Lung (tissue), 12 donors: ENCODE measurements around the gene COBL. TPM values are rescaled to one million over a fixed set of nuclear protein-coding genes. Genes with fewer than 3 reads are reported as not detected.

ENCODE experiments used
- ATAC-seq: fragments of 200-7000 bp; cut with Tn5 transposase; one replicate; pipeline ENCODE4 v1.9.1; 2020; ENCODE audit warnings: moderate number of reproducible peaks; ENCODE audit not compliant: insufficient read depth, low FRiP score
- DNase-seq, 3 donors: peaks; one replicate each; pipeline ENCODE4 v3.0.0-alpha.2; 2013 to 2017
- H3K27ac ChIP-seq, 2 donors: one replicate each; pipeline ENCODE4 v1.5.1; 2013; ENCODE audit warnings: mild to moderate bottlenecking in 2 of 2, moderate library complexity in 2 of 2, control low read depth in 1 of 2, inconsistent platforms in 1 of 2, low read depth in 1 of 2, low read length in 1 of 2
- H3K27me3 ChIP-seq, 3 donors: one replicate each; pipeline ENCODE4 v1.5.1; 2013; ENCODE audit warnings: low read length in 2 of 3; ENCODE audit not compliant: control insufficient read depth in 3 of 3, insufficient read depth in 3 of 3
- H3K36me3 ChIP-seq, 4 donors: one replicate each; pipeline ENCODE4 v1.5.1; 2013; ENCODE audit warnings: low read length in 4 of 4, mild to moderate bottlenecking in 1 of 4, moderate library complexity in 1 of 4; ENCODE audit not compliant: control insufficient read depth in 4 of 4, insufficient read depth in 4 of 4
- H3K4me1 ChIP-seq, 5 donors: one replicate each; pipeline ENCODE4 v1.5.1; 2013; ENCODE audit warnings: low read length in 5 of 5, mild to moderate bottlenecking in 2 of 5, moderate library complexity in 1 of 5; ENCODE audit not compliant: control insufficient read depth in 5 of 5, insufficient read depth in 5 of 5
- H3K4me3 ChIP-seq: one replicate; pipeline ENCODE4 v1.5.1; 2013; ENCODE audit warnings: mild to moderate bottlenecking, control low read depth, moderate library complexity
- H3K9ac ChIP-seq, 2 donors: one replicate each; pipeline ENCODE4 v1.5.1; 2013; ENCODE audit warnings: low read length in 2 of 2, control low read depth in 1 of 2; ENCODE audit not compliant: insufficient read depth in 1 of 2
- H3K9me3 ChIP-seq, 4 donors: one replicate each; pipeline ENCODE4 v1.5.1; 2013; ENCODE audit warnings: low read length in 3 of 4, mild to moderate bottlenecking in 1 of 4, moderate library complexity in 1 of 4; ENCODE audit not compliant: control insufficient read depth in 4 of 4, insufficient read depth in 3 of 4
- CTCF ChIP-seq: IDR thresholded peaks from 2 replicates; pipeline ENCODE4 v1.5.1; 2012; ENCODE audit warnings: mild to moderate bottlenecking; ENCODE audit errors: control extremely low read depth, extremely low read depth
- WGBS, 2 donors: extraction: QIAGEN DNeasy Blood & Tissue Kit; methylation state at CpG; one replicate each; pipeline ENCODE4 v1.1.7; 2013; 5-methylcytosine and 5-hydroxymethylcytosine counted together
- polyA plus RNA-seq, 2 donors: library from polyadenylated mRNA; stranded (reverse); fragments of 200-250 nt; gene quantifications; one replicate each; pipeline ENCODE4 v1.2.1, GENCODE V29; 2013
- total RNA-seq, 2 donors: library from RNA; depleted of rRNA in 1 of 2; stranded (reverse); fragments of >200 nt in 1 of 2; gene quantifications; one replicate each; pipeline ENCODE4 v1.2.1, GENCODE V29; 2014 to 2021
- donor health status: control.
- donor health status: control.
- donor health status: Bipolar disorder and iron deficiency.
- donor health status: healthy.
- donor health status: DM: yes; HTN: yes; CAD: no.

The COBL gene
- total and polyA plus RNA-seq, 4 donors: 6.3 to 38.1 (median 15.0) TPM

DNA sequence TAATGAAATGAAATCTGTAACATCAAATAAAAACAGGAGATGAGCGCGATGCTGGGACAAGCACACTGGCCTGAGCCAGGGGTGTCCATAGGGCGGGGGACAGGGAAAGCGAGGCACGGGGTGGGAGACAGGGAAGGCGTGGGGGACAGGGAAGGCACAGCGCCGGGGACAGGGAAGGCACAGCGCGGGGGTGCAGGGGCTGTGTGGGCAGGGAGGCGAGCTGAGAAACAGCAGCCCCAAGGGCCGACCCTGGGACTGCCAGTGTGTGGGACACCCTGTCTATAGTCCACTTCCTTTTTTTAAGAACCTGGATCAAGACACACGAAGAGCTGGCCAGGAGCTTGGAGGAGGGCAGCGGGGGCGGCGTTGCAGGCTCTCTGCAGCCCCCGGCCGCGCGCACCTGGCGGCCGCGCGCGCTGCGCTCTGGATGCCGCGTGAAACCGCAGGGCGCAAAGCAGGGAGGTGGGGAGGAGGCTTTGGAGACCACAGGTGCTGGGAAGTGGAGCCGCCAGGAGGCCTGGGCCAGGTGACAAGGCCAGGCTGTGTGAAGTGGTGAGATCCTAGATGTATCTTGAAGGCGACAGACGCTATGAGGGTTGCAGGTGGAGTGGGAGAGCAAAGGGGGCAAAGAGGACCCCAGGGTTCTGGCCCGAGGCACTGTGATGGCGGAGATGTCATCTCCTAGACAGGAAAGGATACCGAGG lies 157.7 kb downstream of the COBL start:
- peaks cover 0 to 2% (median 0%) of the 10 kb centered on the region in 4 donors for H3K9me3 ChIP-seq
- H3K27ac ChIP-seq: no peak overlapping the region
- H3K9ac ChIP-seq: no peak overlapping the region
- TF ChIP-seq CTCF: no peak
- WGBS, 2 donors: 90 to 91% methylated on average over 36 of the region's 36 CpGs
- no peak for ATAC-seq
- no peak for DNase-seq
- H3K27me3 ChIP-seq: peaks cover 0 to 12% (median 8%) of the 10 kb centered on the region in 3 donors
- no peak overlapping the region for H3K4me3 ChIP-seq
- no peaks in the 10 kb centered on the region for H3K36me3 ChIP-seq
- peaks cover 0 to 2% (median 0%) of the 10 kb centered on the region in 5 donors for H3K4me1 ChIP-seq

DNA sequence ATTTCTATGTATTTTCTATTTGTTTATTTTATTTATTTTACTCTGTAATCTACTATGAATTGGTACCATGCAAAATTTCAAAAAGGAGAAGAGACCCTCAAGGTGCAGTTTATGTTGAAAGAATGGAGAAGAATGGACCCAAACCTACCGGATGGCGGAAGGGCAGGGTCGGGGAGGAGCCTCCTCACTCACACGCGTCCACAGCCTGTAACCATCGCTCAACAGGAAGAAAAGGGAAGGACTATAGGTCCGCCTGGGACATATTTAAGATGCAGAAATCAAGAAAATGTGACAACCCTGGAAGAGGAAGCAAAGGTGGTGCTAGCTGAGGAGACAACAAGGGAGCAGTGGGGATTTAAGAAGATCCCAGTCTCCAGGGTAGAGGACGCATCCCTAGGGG lies 158.4 kb downstream of the COBL start:
- no peak for TF ChIP-seq CTCF
- Histone ChIP-seq H3K27ac (no peak overlapping the region), H3K9me3 (peaks cover 0 to 2% (median 0%) of the 10 kb centered on the region in 4 donors), H3K4me3 (no peak overlapping the region), H3K36me3 (no peaks in the 10 kb centered on the region), H3K9ac (no peak overlapping the region), H3K27me3 (peaks cover 0 to 12% (median 8%) of the 10 kb centered on the region in 3 donors), H3K4me1 (peaks cover 0 to 2% (median 0%) of the 10 kb centered on the region in 5 donors)
- no peak for DNase-seq
- 35 to 64% methylated on average over 8 of the region's 8 CpGs for WGBS, 2 donors
- no peak for ATAC-seq

GRCh38 chr7:51154201-51154600 lies 162.4 kb downstream of the COBL start:
- peaks cover 0 to 2% (median 0%) of the 10 kb centered on the region in 4 donors for H3K9me3 ChIP-seq
- H3K9ac ChIP-seq: no peak overlapping the region
- DNase-seq: no peak
- no peak overlapping the region for H3K27ac ChIP-seq
- ATAC-seq: no peak
- WGBS, 2 donors: 95 to 96% methylated on average over 4 of the region's 4 CpGs
- no peak for TF ChIP-seq CTCF
- H3K4me3 ChIP-seq: no peak overlapping the region
- peaks cover 0 to 9% (median 8%) of the 10 kb centered on the region in 3 donors for H3K27me3 ChIP-seq
- H3K4me1 ChIP-seq: peaks cover 0 to 9% (median 2%) of the 10 kb centered on the region in 5 donors
- no peaks in the 10 kb centered on the region for H3K36me3 ChIP-seq
